ENCODE data around the gene SYT12.
A peak's percentile ranks its signal among the peaks of the same experiment; 100 is the strongest.

Gene SYT12

GRCh38 chr11:67079065-67079705, 56.3 kb downstream of the SYT12 start:
- Histone ChIP-seq H3K27me3 (ENCODE audit: insufficient read depth, poor library complexity, severe bottlenecking) (no peaks in the 10 kb centered on the region), H3K4me1 (ENCODE audit: insufficient read depth, poor library complexity, severe bottlenecking) (peaks cover 29% of the 10 kb centered on the region), H3K4me3 (ENCODE audit: severe bottlenecking) (no peak overlapping the region), H3K36me3 (ENCODE audit: low read depth) (no peaks in the 10 kb centered on the region), H3K9me3 (ENCODE audit: severe bottlenecking) (no peaks in the 10 kb centered on the region), H3K27ac (ENCODE audit: poor library complexity, severe bottlenecking) (peak overlapping the region; percentile 95)
- DNase-seq (ENCODE audit: low spot score) = no peak
- no peak for TF ChIP-seq CTCF (IDR thresholded peaks at IDR 0.05; ENCODE audit: poor library complexity, severe bottlenecking)
- no peak for ATAC-seq (ENCODE audit: low read depth)

- Histone ChIP-seq H3K27ac (ENCODE audit: poor library complexity, severe bottlenecking) (no peak overlapping the region), H3K4me3 (ENCODE audit: severe bottlenecking) (no peak overlapping the region), H3K27me3 (ENCODE audit: insufficient read depth, poor library complexity, severe bottlenecking) (no peaks in the 10 kb centered on the region), H3K9me3 (ENCODE audit: severe bottlenecking) (no peaks in the 10 kb centered on the region), H3K36me3 (ENCODE audit: low read depth) (no peaks in the 10 kb centered on the region), H3K4me1 (ENCODE audit: insufficient read depth, poor library complexity, severe bottlenecking) (peaks cover 24% of the 10 kb centered on the region)
- TF ChIP-seq CTCF (IDR thresholded peaks at IDR 0.05; ENCODE audit: poor library complexity, severe bottlenecking) = no peak
- ATAC-seq (ENCODE audit: low read depth) = no peak
- DNase-seq (ENCODE audit: low spot score) = no peak
These were observed 59.3 kb downstream of the SYT12 start for GRCh38 chr11:67082071-67082791.

- Histone ChIP-seq H3K9me3 (ENCODE audit: severe bottlenecking) (no peaks in the 10 kb centered on the region), H3K27ac (ENCODE audit: poor library complexity, severe bottlenecking) (no peak overlapping the region), H3K4me1 (ENCODE audit: insufficient read depth, poor library complexity, severe bottlenecking) (peaks cover 11% of the 10 kb centered on the region), H3K4me3 (ENCODE audit: severe bottlenecking) (no peak overlapping the region), H3K36me3 (ENCODE audit: low read depth) (no peaks in the 10 kb centered on the region), H3K27me3 (ENCODE audit: insufficient read depth, poor library complexity, severe bottlenecking) (no peaks in the 10 kb centered on the region)
- no peak for TF ChIP-seq CTCF (IDR thresholded peaks at IDR 0.05; ENCODE audit: poor library complexity, severe bottlenecking)
- ATAC-seq (ENCODE audit: low read depth) (no peak), DNase-seq (ENCODE audit: low spot score) (no peak)
These were observed 60.9 kb downstream of the SYT12 start for GRCh38 chr11:67083786-67084366.

- Histone ChIP-seq H3K4me1 (ENCODE audit: insufficient read depth, poor library complexity, severe bottlenecking) (peaks cover 5% of the 10 kb centered on the region), H3K27ac (ENCODE audit: poor library complexity, severe bottlenecking) (no peak overlapping the region), H3K4me3 (ENCODE audit: severe bottlenecking) (no peak overlapping the region), H3K27me3 (ENCODE audit: insufficient read depth, poor library complexity, severe bottlenecking) (no peaks in the 10 kb centered on the region), H3K36me3 (ENCODE audit: low read depth) (no peaks in the 10 kb centered on the region), H3K9me3 (ENCODE audit: severe bottlenecking) (no peaks in the 10 kb centered on the region)
- TF ChIP-seq CTCF (IDR thresholded peaks at IDR 0.05; ENCODE audit: poor library complexity, severe bottlenecking) = no peak
- no peak for DNase-seq (ENCODE audit: low spot score)
- ATAC-seq (ENCODE audit: low read depth) = no peak
These were observed 62.7 kb downstream of the SYT12 start for GRCh38 chr11:67085617-67086016.

Data from RWPE2 (cell line).